PFSK-1 (cell line): ENCODE measurements around the gene PCBD1.

Experiments used
- FOXP2 ChIP-seq: optimal IDR thresholded peaks from 2 replicates; pipeline ENCODE3; 2011; ENCODE audit warnings: borderline replicate concordance, control low read depth, inconsistent platforms; ENCODE audit not compliant: insufficient read depth; ENCODE audit errors: extremely low read length, extremely low read depth
- POLR2AphosphoS5 ChIP-seq: IDR thresholded peaks from 2 replicates; pipeline ENCODE4 v1.6.1; 2012; ENCODE audit warnings: low read depth, mild to moderate bottlenecking, control low read depth, low read length, moderate library complexity
- REST ChIP-seq, 2 experiments: IDR thresholded peaks; 2 replicates each; pipeline versions ENCODE4 v1.6.1 to v1.8.0; 2011 to 2012; ENCODE audit warnings: low read depth in 2 of 2, low read length in 2 of 2, control low read depth in 1 of 2, inconsistent platforms in 1 of 2, mild to moderate bottlenecking in 1 of 2, moderate library complexity in 1 of 2; ENCODE audit not compliant: insufficient read depth in 1 of 2
- SIN3A ChIP-seq: IDR thresholded peaks from 2 replicates; pipeline ENCODE4 v1.6.1; 2012; ENCODE audit warnings: mild to moderate bottlenecking, low read length, moderate library complexity, borderline replicate concordance; ENCODE audit not compliant: insufficient read depth
- TAF1 ChIP-seq: IDR thresholded peaks from 2 replicates; pipeline ENCODE4 v1.6.1; 2012; ENCODE audit warnings: low read length, control low read depth, borderline replicate concordance; ENCODE audit not compliant: insufficient read depth

The PCBD1 gene

GRCh38 chr10:70833601-70834000, 54.8 kb downstream of the PCBD1 start:
- TF ChIP-seq TAF1 = no peak
- no peak for TF ChIP-seq FOXP2
- no peak for TF ChIP-seq POLR2AphosphoS5
- no peak for TF ChIP-seq SIN3A
- TF ChIP-seq REST (IDR thresholded peaks at IDR 0.05; ENCODE audit: insufficient read depth in 1 of 2, low read depth in 2 of 2, low read length in 2 of 2) = no peak
